ENCODE results near the gene PDK2. TPM values are rescaled to one million over a fixed set of nuclear protein-coding genes. Genes with fewer than 3 reads are reported as not detected.

PDK2 gene
- total RNA-seq, 2 donors from 2014 or later: 14.3 to 18.7 TPM

GRCh38 chr17:50144355-50144754 is 49.2 kb downstream of the PDK2 start:
- DNase-seq (ENCODE audit: low spot score in 2 of 2) (no peak), ATAC-seq (no peak)
- Mint-ChIP-seq H3K9me3 (no peaks in the 10 kb centered on the region), H3K36me3 (peaks cover 49 to 68% of the 10 kb centered on the region in 2 donors), H3K27ac (peak overlapping the region; percentile 73 to 77)

- Mint-ChIP-seq H3K9me3 (no peaks in the 10 kb centered on the region), H3K27ac (peak overlapping the region; percentile 73 to 77), H3K36me3 (peaks cover 43 to 63% of the 10 kb centered on the region in 2 donors)
- ATAC-seq (peak in 1 of 2 donors; percentile 36), DNase-seq (ENCODE audit: low spot score in 2 of 2) (no peak)
Measured at GRCh38 chr17:50144845-50145531, 49.8 kb downstream of the PDK2 start.

- no peak for ATAC-seq
- H3K36me3 Mint-ChIP-seq: peaks cover 40 to 56% of the 10 kb centered on the region in 2 donors
- no peak for DNase-seq (ENCODE audit: low spot score in 2 of 2)
- no peaks in the 10 kb centered on the region for H3K9me3 Mint-ChIP-seq
- H3K27ac Mint-ChIP-seq: peak overlapping the region; percentile 73 to 77
Measured at GRCh38 chr17:50145532-50146229, 50.5 kb downstream of the PDK2 start.

- DNase-seq (ENCODE audit: low spot score in 2 of 2) (no peak), ATAC-seq (no peak)
- H3K36me3 Mint-ChIP-seq: peaks cover 40 to 49% of the 10 kb centered on the region in 2 donors
- H3K9me3 Mint-ChIP-seq: no peaks in the 10 kb centered on the region
- H3K27ac Mint-ChIP-seq: peak overlapping the region; percentile 85 to 94
Measured at GRCh38 chr17:50146230-50146926, 51.2 kb downstream of the PDK2 start.

- H3K27ac Mint-ChIP-seq: peak overlapping the region; percentile 85 to 94
- ATAC-seq: no peak
- H3K36me3 Mint-ChIP-seq: peaks cover 40 to 42% of the 10 kb centered on the region in 2 donors
Measured at GRCh38 chr17:50146927-50147665, 51.9 kb downstream of the PDK2 start.

DNA sequence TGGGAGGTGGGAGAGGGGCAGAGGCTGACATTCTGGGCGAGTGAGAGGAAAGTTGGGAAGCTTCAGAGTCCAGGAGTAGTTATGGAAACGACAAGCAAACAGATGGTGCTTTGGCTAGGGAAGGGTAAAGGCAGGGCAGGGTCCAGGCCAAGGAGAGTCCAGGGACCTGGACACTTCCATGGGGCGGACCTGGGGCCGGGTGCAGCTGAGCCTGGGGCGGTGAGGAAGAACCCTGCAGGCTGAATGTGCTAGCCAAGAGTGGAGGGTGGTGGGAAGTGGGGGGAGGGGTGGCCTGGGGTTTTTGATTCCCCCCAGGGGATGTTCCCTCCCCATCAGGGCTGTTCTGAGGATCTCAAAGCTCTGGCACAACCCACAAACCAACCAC is 52.7 kb downstream of the PDK2 start:
- peaks cover 34 to 35% of the 10 kb centered on the region in 2 donors for H3K36me3 Mint-ChIP-seq
- no peaks in the 10 kb centered on the region for H3K9me3 Mint-ChIP-seq
- no peak for ATAC-seq
- no peak for DNase-seq (ENCODE audit: low spot score in 2 of 2)
- H3K27ac Mint-ChIP-seq: peak overlapping the region; percentile 44 to 85

More at GRCh38 chr17:50146927-50147665, 51.9 kb downstream of the PDK2 start:
- H3K9me3 Mint-ChIP-seq: no peaks in the 10 kb centered on the region
- DNase-seq (ENCODE audit: low spot score in 2 of 2): no peak

GRCh38 chr17:50148226-50149090 is 53.3 kb downstream of the PDK2 start:
- peaks cover 30% of the 10 kb centered on the region in 2 donors for H3K36me3 Mint-ChIP-seq
- peak; percentile 73 to 88 for DNase-seq (ENCODE audit: low spot score in 2 of 2)
- H3K9me3 Mint-ChIP-seq: no peaks in the 10 kb centered on the region
- peak; percentile 58 to 68 for ATAC-seq
- peak overlapping the region in 1 of 2 donors; percentile 85 for H3K27ac Mint-ChIP-seq

- Mint-ChIP-seq H3K36me3 (peaks cover 29% of the 10 kb centered on the region in 2 donors), H3K9me3 (no peaks in the 10 kb centered on the region), H3K27ac (peak overlapping the region in 1 of 2 donors; percentile 85)
- DNase-seq (ENCODE audit: low spot score in 2 of 2) (no peak), ATAC-seq (no peak)
Measured at GRCh38 chr17:50149091-50149416, 53.9 kb downstream of the PDK2 start.

GRCh38 chr17:50149417-50150353 is 54.5 kb downstream of the PDK2 start:
- Mint-ChIP-seq H3K36me3 (peaks cover 23% of the 10 kb centered on the region in 2 donors), H3K27ac (peak overlapping the region in 1 of 2 donors; percentile 85), H3K9me3 (no peaks in the 10 kb centered on the region)
- ATAC-seq: no peak
- peak in 1 of 2 donors; percentile 64 for DNase-seq (ENCODE audit: low spot score in 2 of 2)

DNA sequence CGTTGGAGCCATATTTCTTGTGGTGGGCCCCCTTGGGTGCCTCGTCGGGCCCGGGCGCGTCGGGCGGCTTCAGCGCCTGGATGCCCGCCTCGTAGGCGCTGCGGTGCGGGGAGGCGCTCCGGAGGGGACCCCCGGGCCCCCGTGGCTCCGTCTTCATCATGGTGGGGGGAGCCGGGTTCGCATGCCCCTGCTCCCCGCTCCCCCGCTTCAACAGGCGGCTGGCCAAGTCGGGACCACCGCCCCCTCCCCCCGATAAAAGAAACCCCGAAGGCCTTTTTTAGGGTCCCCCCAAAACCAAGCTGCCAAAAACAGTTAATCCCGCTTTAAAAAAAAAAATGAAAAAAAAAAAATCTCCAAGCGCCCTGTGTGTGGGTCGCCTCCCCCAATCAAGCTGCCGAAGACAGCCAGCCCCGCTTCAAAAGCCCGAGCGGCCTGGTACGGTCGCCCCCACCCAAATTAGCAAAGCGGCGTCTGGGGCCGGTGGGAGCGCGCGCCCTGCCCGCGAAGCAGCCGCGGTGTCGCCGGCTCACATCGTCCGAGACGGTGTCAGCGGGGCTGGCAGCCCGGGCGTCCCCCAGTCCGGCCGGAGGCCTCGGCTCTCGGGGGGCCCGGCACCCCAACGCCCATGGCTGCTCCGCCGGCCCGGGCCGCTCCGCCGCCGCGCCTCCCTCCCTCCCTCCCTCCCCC is 55.3 kb downstream of the PDK2 start, which contains the start of gene PPP1R9B:
Gene PPP1R9B (minus strand): TSS at position 324 of the 687 bp plus-strand sequence. CDS start 164 bp downstream, at position 160.
- no peak for DNase-seq (ENCODE audit: low spot score in 2 of 2)
- H3K27ac Mint-ChIP-seq: peak within 1 kb of the TSS; percentile 90 to 92
- peaks cover 21 to 22% of the 10 kb centered on the region in 2 donors for H3K36me3 Mint-ChIP-seq
- peak; percentile 0 to 10 for ATAC-seq
- H3K9me3 Mint-ChIP-seq: no peaks in the 10 kb centered on the region

- H3K9me3 Mint-ChIP-seq: no peaks in the 10 kb centered on the region
Measured at GRCh38 chr17:50151041-50151936, 56.1 kb downstream of the PDK2 start.

GRCh38 chr17:50151937-50152547 is 56.9 kb downstream of the PDK2 start:
- DNase-seq (ENCODE audit: low spot score in 2 of 2) (peak in 1 of 2 donors; percentile 59), ATAC-seq (peak; percentile 2 to 32)
- Mint-ChIP-seq H3K36me3 (peaks cover 15 to 17% of the 10 kb centered on the region in 2 donors), H3K27ac (peak overlapping the region; percentile 84 to 90), H3K9me3 (no peaks in the 10 kb centered on the region)

More at GRCh38 chr17:50151041-50151936, 56.1 kb downstream of the PDK2 start:
- DNase-seq (ENCODE audit: low spot score in 2 of 2) (peak; percentile 86 to 87), ATAC-seq (peak; percentile 69 to 80)
- Mint-ChIP-seq H3K36me3 (peaks cover 21 to 22% of the 10 kb centered on the region in 2 donors), H3K27ac (peak overlapping the region; percentile 90 to 92)

GRCh38 chr17:50152736-50153135 is 57.6 kb downstream of the PDK2 start:
- no peak overlapping the region for H3K27ac Mint-ChIP-seq
- peaks cover 8 to 10% of the 10 kb centered on the region in 2 donors for H3K36me3 Mint-ChIP-seq
- no peaks in the 10 kb centered on the region for H3K9me3 Mint-ChIP-seq
- no peak for DNase-seq (ENCODE audit: low spot score in 2 of 2)
- no peak for ATAC-seq
